ENCODE results near the gene SERPINI1. TPM values are rescaled to one million over a fixed set of nuclear protein-coding genes. Genes with fewer than 3 reads are reported as not detected.

Gene SERPINI1
- total RNA-seq = 1 to 10 TPM; 8.6 to 9.4 TPM
- long read RNA-seq, donor 1, partial matches to known transcripts = 0 of 3 reads
- long read RNA-seq, donor 1, other reads (novel, unspliced or antisense) = 1 of 3 reads
- long read RNA-seq, donor 2, transcript SERPINI1-202 (9 exons, 1,890 nt) = major isoform, 19 of 22 reads
- long read RNA-seq, donor 2, partial matches to known transcripts = 1 of 22 reads
- long read RNA-seq, donor 2, other reads (novel, unspliced or antisense) = 2 of 22 reads

- intact Hi-C loops (cut with DNase I) = no loop called here
- DNase-seq (ENCODE audit: low spot score) = peak; percentile 94
These were observed at the start of gene SERPINI1 for GRCh38 chr3:167735233-167736138. Gene SERPINI1, plus strand, starts transcription at chr3:167735721. Its CDS starts 53,408 bp downstream, at chr3:167789129.

- intact Hi-C loops (cut with DNase I) = no loop called here
- no peak for DNase-seq (ENCODE audit: low spot score)
These were observed 44.2 kb upstream of the SERPINI1 start for GRCh38 chr3:167691366-167691765.

GRCh38 chr3:167694121-167694520 is 41.4 kb upstream of the SERPINI1 start:
- intact Hi-C loops (cut with DNase I) = no loop called here
- no peak for DNase-seq (ENCODE audit: low spot score)

- intact Hi-C loops (cut with DNase I) = no loop called here
- no peak for DNase-seq (ENCODE audit: low spot score)
These were observed 35.5 kb upstream of the SERPINI1 start for GRCh38 chr3:167700046-167700445.

GRCh38 chr3:167700926-167701325 is 34.6 kb upstream of the SERPINI1 start:
- intact Hi-C loops (cut with DNase I) = no loop called here
- no peak for DNase-seq (ENCODE audit: low spot score)

- intact Hi-C loops (cut with DNase I) = loop anchor here in 1 of 2 donors (5.0 kb wide), 1 partner anchor 749 kb away; no protein-coding TSS in a partner anchor
- no peak for DNase-seq (ENCODE audit: low spot score)
These were observed 29.7 kb upstream of the SERPINI1 start for GRCh38 chr3:167705840-167706239.

- no peak for DNase-seq (ENCODE audit: low spot score)
- intact Hi-C loops (cut with DNase I) = loop anchor here in 1 of 2 donors (5.0 kb wide), 1 partner anchor 752 kb away; no protein-coding TSS in a partner anchor
These were observed 25.8 kb upstream of the SERPINI1 start for GRCh38 chr3:167709690-167710089.

GRCh38 chr3:167710552-167710951 is 25.0 kb upstream of the SERPINI1 start:
- intact Hi-C loops (cut with DNase I) = no loop called here
- no peak for DNase-seq (ENCODE audit: low spot score)

- intact Hi-C loops (cut with DNase I) = no loop called here
- no peak for DNase-seq (ENCODE audit: low spot score)
These were observed 24.1 kb upstream of the SERPINI1 start for GRCh38 chr3:167711439-167711838.

GRCh38 chr3:167712445-167712844 is 23.1 kb upstream of the SERPINI1 start:
- intact Hi-C loops (cut with DNase I) = no loop called here
- DNase-seq (ENCODE audit: low spot score) = no peak

- intact Hi-C loops (cut with DNase I) = no loop called here
- no peak for DNase-seq (ENCODE audit: low spot score)
These were observed 20.6 kb upstream of the SERPINI1 start for GRCh38 chr3:167714871-167715270.

- DNase-seq (ENCODE audit: low spot score) = no peak
- intact Hi-C loops (cut with DNase I) = no loop called here
These were observed 18.6 kb upstream of the SERPINI1 start for GRCh38 chr3:167716920-167717319.

GRCh38 chr3:167718582-167718981 is 16.9 kb upstream of the SERPINI1 start:
- intact Hi-C loops (cut with DNase I) = no loop called here
- no peak for DNase-seq (ENCODE audit: low spot score)

GRCh38 chr3:167723025-167723512 is 12.5 kb upstream of the SERPINI1 start:
- no peak for DNase-seq (ENCODE audit: low spot score)
- intact Hi-C loops (cut with DNase I) = no loop called here

GRCh38 chr3:167723872-167724271 is 11.6 kb upstream of the SERPINI1 start:
- no peak for DNase-seq (ENCODE audit: low spot score)
- intact Hi-C loops (cut with DNase I) = no loop called here

GRCh38 chr3:167728176-167728575 is 7.3 kb upstream of the SERPINI1 start:
- intact Hi-C loops (cut with DNase I) = no loop called here
- no peak for DNase-seq (ENCODE audit: low spot score)

GRCh38 chr3:167728632-167729323 is 6.7 kb upstream of the SERPINI1 start:
- intact Hi-C loops (cut with DNase I) = no loop called here
- no peak for DNase-seq (ENCODE audit: low spot score)

GRCh38 chr3:167729591-167729990 is 5.9 kb upstream of the SERPINI1 start:
- intact Hi-C loops (cut with DNase I) = no loop called here
- DNase-seq (ENCODE audit: low spot score) = no peak

- no peak for DNase-seq (ENCODE audit: low spot score)
- intact Hi-C loops (cut with DNase I) = no loop called here
These were observed 4.1 kb upstream of the SERPINI1 start for GRCh38 chr3:167731393-167731792.

Data from posterior vena cava (tissue), 2 donors.